ENCODE results near the gene SH3BGR. TPM values are rescaled to one million over a fixed set of nuclear protein-coding genes. Genes with fewer than 3 reads are reported as not detected.

SH3BGR gene
- total RNA-seq, 1 donor from 2014 or later: 9.9 TPM

DNA sequence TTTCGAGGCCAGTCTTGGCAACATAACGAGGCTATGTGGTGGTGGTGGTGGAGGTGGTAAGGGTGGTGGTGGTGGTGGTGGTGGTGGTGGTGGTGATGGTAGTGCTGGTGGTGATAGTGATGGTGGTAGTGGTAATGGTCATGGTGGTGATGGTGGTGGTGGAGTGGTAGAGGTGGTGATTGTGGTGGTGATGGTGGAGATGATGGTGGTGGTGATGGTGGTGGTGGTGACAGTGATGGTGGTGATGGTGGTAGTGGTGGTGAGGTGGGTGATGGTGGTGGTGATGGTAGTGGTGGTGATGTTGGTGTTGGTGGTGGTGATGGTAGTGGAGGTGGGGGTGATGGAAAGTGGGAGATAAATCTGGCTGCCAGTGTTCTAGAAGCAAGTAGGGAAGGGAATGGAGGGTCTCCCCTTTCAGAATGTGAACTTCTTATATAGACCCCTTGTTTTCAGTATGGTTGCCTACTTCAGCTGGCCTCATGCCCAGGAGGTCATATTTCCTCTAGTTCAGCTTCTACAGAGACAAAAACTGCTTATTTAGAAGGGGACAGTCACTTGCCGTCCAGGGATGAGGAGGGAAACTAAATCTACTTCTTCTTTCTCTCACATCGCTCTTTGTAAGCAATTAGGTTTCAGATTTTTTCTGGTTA, 27.5 kb downstream of the SH3BGR start:
- H3K4me3 ChIP-seq (ENCODE audit: insufficient read depth, low read depth, low read length): no peak overlapping the region
- DNase-seq (ENCODE audit: low read depth): no peak
- no peaks in the 10 kb centered on the region for H3K9me3 ChIP-seq (ENCODE audit: insufficient read depth, low read depth, low read length)
- peaks cover 4% of the 10 kb centered on the region for H3K4me1 Mint-ChIP-seq (ENCODE audit: low read depth, unreplicated experiment)
- no peaks in the 10 kb centered on the region for H3K9me3 Mint-ChIP-seq (ENCODE audit: unreplicated experiment)
- no peaks in the 10 kb centered on the region for H3K36me3 ChIP-seq (ENCODE audit: insufficient read depth, low read length)
- H3K4me1 ChIP-seq (ENCODE audit: insufficient read depth, low read length): no peaks in the 10 kb centered on the region
- no peaks in the 10 kb centered on the region for H4K20me1 ChIP-seq (ENCODE audit: insufficient read depth, low read length)
- no peak overlapping the region for H2AFZ ChIP-seq (ENCODE audit: low read depth, low read length)
- no peaks in the 10 kb centered on the region for H3K79me2 ChIP-seq (ENCODE audit: insufficient read depth, low read length)
- no peak overlapping the region for H3K4me2 ChIP-seq (ENCODE audit: low read length)
- no peak overlapping the region for H3K9ac ChIP-seq (ENCODE audit: low read length)
- no peak overlapping the region for H3K4me3 Mint-ChIP-seq (ENCODE audit: unreplicated experiment)
- no peaks in the 10 kb centered on the region for H3K27me3 ChIP-seq (ENCODE audit: insufficient read depth, low read length)
- peaks cover 4% of the 10 kb centered on the region for H3K36me3 Mint-ChIP-seq (ENCODE audit: low read depth, unreplicated experiment)
- no peak overlapping the region for H3K27ac Mint-ChIP-seq (ENCODE audit: unreplicated experiment)
- no peaks in the 10 kb centered on the region for H3K27me3 Mint-ChIP-seq (ENCODE audit: low read depth, unreplicated experiment)
- H3K27ac ChIP-seq (ENCODE audit: low read depth, low read length): no peak overlapping the region
- FAIRE-seq: no peak
- TF ChIP-seq CTCF (IDR thresholded peaks at IDR 0.05; ENCODE audit: insufficient read depth, low read depth, low read length) (no peak), EZH2 (IDR thresholded peaks at IDR 0.05; ENCODE audit: insufficient read depth, low read length) (no peak)

- Mint-ChIP-seq H3K27me3 (ENCODE audit: low read depth, unreplicated experiment) (no peaks in the 10 kb centered on the region), H3K4me3 (ENCODE audit: unreplicated experiment) (no peak overlapping the region), H3K9me3 (ENCODE audit: unreplicated experiment) (no peaks in the 10 kb centered on the region), H3K4me1 (ENCODE audit: low read depth, unreplicated experiment) (peaks cover 4% of the 10 kb centered on the region), H3K27ac (ENCODE audit: unreplicated experiment) (no peak overlapping the region), H3K36me3 (ENCODE audit: low read depth, unreplicated experiment) (peaks cover 4% of the 10 kb centered on the region)
- Histone ChIP-seq H3K79me2 (ENCODE audit: insufficient read depth, low read length) (no peaks in the 10 kb centered on the region), H3K9me3 (ENCODE audit: insufficient read depth, low read depth, low read length) (no peaks in the 10 kb centered on the region), H2AFZ (ENCODE audit: low read depth, low read length) (no peak overlapping the region), H3K27ac (ENCODE audit: low read depth, low read length) (no peak overlapping the region), H3K9ac (ENCODE audit: low read length) (no peak overlapping the region), H3K27me3 (ENCODE audit: insufficient read depth, low read length) (no peaks in the 10 kb centered on the region), H3K4me3 (ENCODE audit: insufficient read depth, low read depth, low read length) (no peak overlapping the region), H3K4me1 (ENCODE audit: insufficient read depth, low read length) (no peaks in the 10 kb centered on the region), H3K4me2 (ENCODE audit: low read length) (no peak overlapping the region), H3K36me3 (ENCODE audit: insufficient read depth, low read length) (no peaks in the 10 kb centered on the region), H4K20me1 (ENCODE audit: insufficient read depth, low read length) (no peaks in the 10 kb centered on the region)
- TF ChIP-seq EZH2 (IDR thresholded peaks at IDR 0.05; ENCODE audit: insufficient read depth, low read length): no peak
- no peak for TF ChIP-seq CTCF (IDR thresholded peaks at IDR 0.05; ENCODE audit: insufficient read depth, low read depth, low read length)
- DNase-seq (ENCODE audit: low read depth) (no peak), FAIRE-seq (no peak)
Observed at GRCh38 chr21:39479814-39480182, 28.0 kb downstream of the SH3BGR start.

- FAIRE-seq: no peak
- Mint-ChIP-seq H3K27me3 (ENCODE audit: low read depth, unreplicated experiment) (no peaks in the 10 kb centered on the region), H3K9me3 (ENCODE audit: unreplicated experiment) (no peaks in the 10 kb centered on the region), H3K4me1 (ENCODE audit: low read depth, unreplicated experiment) (peaks cover 4% of the 10 kb centered on the region), H3K27ac (ENCODE audit: unreplicated experiment) (no peak overlapping the region), H3K4me3 (ENCODE audit: unreplicated experiment) (no peak overlapping the region), H3K36me3 (ENCODE audit: low read depth, unreplicated experiment) (peaks cover 4% of the 10 kb centered on the region)
- no peak for TF ChIP-seq CTCF (IDR thresholded peaks at IDR 0.05; ENCODE audit: insufficient read depth, low read depth, low read length)
- no peak for TF ChIP-seq EZH2 (IDR thresholded peaks at IDR 0.05; ENCODE audit: insufficient read depth, low read length)
- no peaks in the 10 kb centered on the region for H3K79me2 ChIP-seq (ENCODE audit: insufficient read depth, low read length)
- no peaks in the 10 kb centered on the region for H3K9me3 ChIP-seq (ENCODE audit: insufficient read depth, low read depth, low read length)
- H3K4me3 ChIP-seq (ENCODE audit: insufficient read depth, low read depth, low read length): no peak overlapping the region
- no peak overlapping the region for H3K9ac ChIP-seq (ENCODE audit: low read length)
- no peak overlapping the region for H3K4me2 ChIP-seq (ENCODE audit: low read length)
- H3K27me3 ChIP-seq (ENCODE audit: insufficient read depth, low read length): no peaks in the 10 kb centered on the region
- no peak for DNase-seq (ENCODE audit: low read depth)
- no peaks in the 10 kb centered on the region for H3K36me3 ChIP-seq (ENCODE audit: insufficient read depth, low read length)
- no peaks in the 10 kb centered on the region for H4K20me1 ChIP-seq (ENCODE audit: insufficient read depth, low read length)
- H3K4me1 ChIP-seq (ENCODE audit: insufficient read depth, low read length): no peaks in the 10 kb centered on the region
- H2AFZ ChIP-seq (ENCODE audit: low read depth, low read length): no peak overlapping the region
- no peak overlapping the region for H3K27ac ChIP-seq (ENCODE audit: low read depth, low read length)
Observed at GRCh38 chr21:39480271-39480670, 28.5 kb downstream of the SH3BGR start.
